HepG2 (cell line): ENCODE data around the gene R3HDM4. TPM values are rescaled to one million over a fixed set of nuclear protein-coding genes. Genes with fewer than 3 reads are reported as not detected.

ENCODE experiments used
- ATAC-seq: fragments of 200-7000 bp; cut with Tn5 transposase; 3 replicates; pipeline ENCODE4 v1.9.1; 2020; ENCODE audit warnings: mild to moderate bottlenecking, moderate library complexity
- BruUV-seq: library from RNA; stranded (reverse); fragments of 400-500 nt; replicated peaks from 2 replicates; lab custom pipeline; 2021; lab: Mats Ljungman, UMichigan
- CTCF ChIA-PET: fragments of 300-600 bp; formaldehyde crosslinking; extraction: SDS; loops from one replicate; lab custom pipeline; 2021; ENCODE audit warnings: low total read pairs, inconsistent platforms, low intra/inter-chr PET ratio; lab: Yijun Ruan, JAX
- POLR2A ChIA-PET: fragments of 350-600 bp; sonication (Branson Sonifier 250); formaldehyde crosslinking; loops from one replicate; lab custom pipeline; 2020; ENCODE audit warnings: antibody characterized with exemption, inconsistent platforms; lab: Yijun Ruan, JAX
- DNase-seq: peaks from one replicate; pipeline ENCODE4 v3.0.0-alpha.2; 2015; ENCODE audit warnings: low spot score
- FAIRE-seq: peaks from 3 replicates; lab custom pipeline; 2011; peaks lifted over from hg19 to GRCh38; lab: Jason Lieb, UNC
- H2AFZ ChIP-seq: one replicate; pipeline ENCODE4 v1.6.1; 2011; ENCODE audit warnings: low read length, inconsistent platforms
- H3K27ac ChIP-seq: fragments of 300-600 bp; 3 replicates; pipeline ENCODE4 v1.8.0; 2011; ENCODE audit warnings: mixed run types, mild to moderate bottlenecking, mixed read lengths, low read length, inconsistent platforms; ENCODE audit not compliant: insufficient read depth; ENCODE audit errors: extremely low read length
- H3K27me3 ChIP-seq, 2 experiments: fragments of 200-600 bp in 1 of 2; 2 replicates in 1 of 2; 3 replicates in 1 of 2; pipeline versions ENCODE4 v1.6.0 to v1.8.0; 2011; ENCODE audit warnings: low read length in 2 of 2, mild to moderate bottlenecking in 2 of 2, moderate library complexity in 2 of 2, inconsistent platforms in 1 of 2; ENCODE audit not compliant: insufficient read depth in 2 of 2, control insufficient read depth in 1 of 2
- H3K36me3 ChIP-seq, 2 experiments: fragments of 200-600 bp in 1 of 2; replicated peaks in 1 of 2; 2 replicates in 1 of 2; 3 replicates in 1 of 2; pipeline versions ENCODE4 v1.5.1 to v1.8.0; 2011; ENCODE audit warnings: low read length in 2 of 2, inconsistent platforms in 1 of 2; ENCODE audit not compliant: insufficient read depth in 2 of 2, control insufficient read depth in 1 of 2
- H3K4me1 ChIP-seq: 2 replicates; pipeline ENCODE4 v1.5.1; 2012; ENCODE audit warnings: low read length, inconsistent platforms; ENCODE audit not compliant: insufficient read depth
- H3K4me2 ChIP-seq: 2 replicates; pipeline ENCODE4 v1.6.0; 2011; ENCODE audit warnings: low read depth, low read length, inconsistent platforms
- H3K4me3 ChIP-seq, 3 experiments: fragments of 200-600 bp in 1 of 3; sonication (generic), shearing (Covaris generic) in 1 of 3; replicated peaks in 1 of 3; 2 replicates each; pipeline ENCODE4 v1.5.1; 2011 to 2016; ENCODE audit warnings: low read length in 3 of 3, inconsistent platforms in 2 of 3, low read depth in 2 of 3, mild to moderate bottlenecking in 2 of 3, control low read depth in 1 of 3, mixed read lengths in 1 of 3; ENCODE audit not compliant: insufficient read depth in 1 of 3
- H3K79me2 ChIP-seq: one replicate; pipeline ENCODE4 v1.6.1; 2011; ENCODE audit warnings: low read length, inconsistent platforms; ENCODE audit not compliant: insufficient read depth
- H3K9ac ChIP-seq: 2 replicates; pipeline ENCODE4 v1.6.0; 2011; ENCODE audit warnings: mild to moderate bottlenecking, low read depth, low read length, inconsistent platforms; ENCODE audit not compliant: insufficient read depth
- H3K9me3 ChIP-seq: 2 replicates; pipeline ENCODE4 v1.5.1; 2012; ENCODE audit warnings: mild to moderate bottlenecking, low read length
- H4K20me1 ChIP-seq: 2 replicates; pipeline ENCODE4 v1.6.0; 2011; ENCODE audit warnings: inconsistent platforms, mild to moderate bottlenecking, low read length, moderate library complexity; ENCODE audit not compliant: insufficient read depth
- CREB1 ChIP-seq, 2 experiments: fragments of 450-650 bp in 1 of 2; IDR thresholded peaks; 2 replicates each; pipeline ENCODE4 v1.6.1; 2016 to 2017; ENCODE audit warnings: control low read depth in 1 of 2, mild to moderate bottlenecking in 1 of 2, missing compliant biosample characterization in 1 of 2, missing genetic modification characterization in 1 of 2
- FLYWCH1 ChIP-seq: sonication (generic); formaldehyde crosslinking; IDR thresholded peaks from 2 replicates; pipeline ENCODE4 v1.8.1; 2023; ENCODE audit warnings: mild to moderate bottlenecking, missing genetic modification reagents
- MTF1 ChIP-seq: sonication (generic); formaldehyde crosslinking; IDR thresholded peaks from 2 replicates; pipeline ENCODE4 v1.5.0; 2020; ENCODE audit warnings: missing genetic modification reagents
- NFYC ChIP-seq: IDR thresholded peaks from 2 replicates; pipeline ENCODE4 v1.6.1; 2016; ENCODE audit warnings: missing genetic modification reagents, missing compliant biosample characterization
- PCBP2 ChIP-seq: fragments of 200-400 bp; formaldehyde crosslinking; optimal IDR thresholded peaks from 2 replicates; pipeline ENCODE3; 2018; ENCODE audit warnings: low read length, low read depth; ENCODE audit not compliant: poor library complexity, severe bottlenecking
- SAFB2 ChIP-seq: sonication (generic); formaldehyde crosslinking; IDR thresholded peaks from 2 replicates; pipeline ENCODE4 v1.5.1; 2020; ENCODE audit warnings: missing genetic modification reagents, low read depth, mild to moderate bottlenecking, borderline replicate concordance
- SKI ChIP-seq: fragments of 450-650 bp; IDR thresholded peaks from one replicate; pipeline ENCODE4 v1.6.1; 2018; ENCODE audit warnings: mild to moderate bottlenecking; ENCODE audit not compliant: partially characterized antibody
- ZNF34 ChIP-seq: sonication (generic); formaldehyde crosslinking; IDR thresholded peaks from 2 replicates; pipeline ENCODE4 v1.4.0; 2020; ENCODE audit warnings: mild to moderate bottlenecking, missing genetic modification reagents, borderline replicate concordance
- WGBS: methylation state at CpG from one replicate; pipeline ENCODE4 v1.1.6; 2017; ENCODE audit warnings: low lambda C conversion rate; 5-methylcytosine and 5-hydroxymethylcytosine counted together
- in situ Hi-C: cut with HindIII; loops from 2 replicates; pipeline ENCODE4 v1.10.0; 2017; ENCODE audit warnings: low pct_unique_long_range_greater_than_20kb; ENCODE audit not compliant: extremely low pct_ligation_motif_present
- intact Hi-C: fragments of 100-400 bp; cut with micrococcal nuclease; formaldehyde crosslinking; loops from one replicate; pipeline ENCODE4 v1.10.0; 2022; ENCODE audit not compliant: unreplicated experiment
- polyA plus RNA-seq, 8 experiments: library from polyadenylated mRNA; depleted of rRNA in 3 of 8; stranded (reverse) in 7 of 8; unstranded in 1 of 8; fragments of >200 nt; fragmentation: Illumina TruSeq in 4 of 8; extraction: Trizol in 4 of 8; gene quantifications; 2 replicates each; pipeline versions ENCODE4 v1.2.1 to v1.2.3, GENCODE V29; 2011 to 2016; ENCODE audit warnings: low read depth in 4 of 8, missing spikeins in 1 of 8, mixed read lengths in 1 of 8; ENCODE audit not compliant: insufficient read depth in 1 of 8
- total RNA-seq, 5 experiments: library from RNA; depleted of rRNA; stranded (reverse); fragments of >200 nt; fragmentation: Illumina TruSeq; extraction: Trizol; gene quantifications; 2 replicates each; pipeline ENCODE4 v1.2.3, GENCODE V29; 2016; ENCODE audit warnings: low read depth in 1 of 5
- TF ChIP-seq, protein P1 (sequence below): sonication (generic); formaldehyde crosslinking; IDR thresholded peaks from 2 replicates; pipeline ENCODE4 v1.4.0; 2020; ENCODE audit warnings: missing genetic modification reagents
- TF ChIP-seq, protein P2 (sequence below): IDR thresholded peaks from 2 replicates; pipeline ENCODE4 v1.6.1; 2016; ENCODE audit warnings: low read depth, control low read depth
- TF ChIP-seq, protein P3 (sequence below): sonication (generic); formaldehyde crosslinking; IDR thresholded peaks from 2 replicates; pipeline ENCODE4 v1.4.0; 2020; ENCODE audit warnings: missing genetic modification reagents
- TF ChIP-seq, protein P4 (sequence below): sonication (generic); formaldehyde crosslinking; IDR thresholded peaks from 2 replicates; pipeline ENCODE4 v1.5.0; 2020; ENCODE audit warnings: mild to moderate bottlenecking, missing genetic modification reagents

R3HDM4 gene
- total and polyA plus RNA-seq, 2 of the 13 experiments (the other 11 are each of a cell fraction or from before 2014, with no cell fraction given): 26.2 to 26.9 TPM

DNA sequence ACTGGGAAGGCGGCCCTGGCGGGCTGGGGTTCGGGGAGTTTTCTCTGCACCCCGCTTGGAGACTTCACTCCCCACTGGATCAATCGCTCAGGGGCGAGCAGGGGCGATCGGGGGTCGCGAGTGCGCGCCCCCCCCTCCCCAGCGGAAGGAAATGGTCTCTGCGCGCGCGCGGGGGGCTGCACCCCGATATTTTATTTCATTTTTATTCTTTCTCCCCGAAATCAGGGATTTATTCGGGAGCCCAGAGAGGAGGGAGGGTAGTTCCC is 13.2 kb upstream of the R3HDM4 start (continued):
- no peak for TF ChIP-seq SAFB2 (CRISPR knock-in tag)
- TF ChIP-seq, protein P1, sequence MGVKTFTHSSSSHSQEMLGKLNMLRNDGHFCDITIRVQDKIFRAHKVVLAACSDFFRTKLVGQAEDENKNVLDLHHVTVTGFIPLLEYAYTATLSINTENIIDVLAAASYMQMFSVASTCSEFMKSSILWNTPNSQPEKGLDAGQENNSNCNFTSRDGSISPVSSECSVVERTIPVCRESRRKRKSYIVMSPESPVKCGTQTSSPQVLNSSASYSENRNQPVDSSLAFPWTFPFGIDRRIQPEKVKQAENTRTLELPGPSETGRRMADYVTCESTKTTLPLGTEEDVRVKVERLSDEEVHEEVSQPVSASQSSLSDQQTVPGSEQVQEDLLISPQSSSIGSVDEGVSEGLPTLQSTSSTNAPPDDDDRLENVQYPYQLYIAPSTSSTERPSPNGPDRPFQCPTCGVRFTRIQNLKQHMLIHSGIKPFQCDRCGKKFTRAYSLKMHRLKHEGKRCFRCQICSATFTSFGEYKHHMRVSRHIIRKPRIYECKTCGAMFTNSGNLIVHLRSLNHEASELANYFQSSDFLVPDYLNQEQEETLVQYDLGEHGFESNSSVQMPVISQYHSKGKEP: no peak
- no peak for TF ChIP-seq ZNF34
- no peak for TF ChIP-seq PCBP2

DNA sequence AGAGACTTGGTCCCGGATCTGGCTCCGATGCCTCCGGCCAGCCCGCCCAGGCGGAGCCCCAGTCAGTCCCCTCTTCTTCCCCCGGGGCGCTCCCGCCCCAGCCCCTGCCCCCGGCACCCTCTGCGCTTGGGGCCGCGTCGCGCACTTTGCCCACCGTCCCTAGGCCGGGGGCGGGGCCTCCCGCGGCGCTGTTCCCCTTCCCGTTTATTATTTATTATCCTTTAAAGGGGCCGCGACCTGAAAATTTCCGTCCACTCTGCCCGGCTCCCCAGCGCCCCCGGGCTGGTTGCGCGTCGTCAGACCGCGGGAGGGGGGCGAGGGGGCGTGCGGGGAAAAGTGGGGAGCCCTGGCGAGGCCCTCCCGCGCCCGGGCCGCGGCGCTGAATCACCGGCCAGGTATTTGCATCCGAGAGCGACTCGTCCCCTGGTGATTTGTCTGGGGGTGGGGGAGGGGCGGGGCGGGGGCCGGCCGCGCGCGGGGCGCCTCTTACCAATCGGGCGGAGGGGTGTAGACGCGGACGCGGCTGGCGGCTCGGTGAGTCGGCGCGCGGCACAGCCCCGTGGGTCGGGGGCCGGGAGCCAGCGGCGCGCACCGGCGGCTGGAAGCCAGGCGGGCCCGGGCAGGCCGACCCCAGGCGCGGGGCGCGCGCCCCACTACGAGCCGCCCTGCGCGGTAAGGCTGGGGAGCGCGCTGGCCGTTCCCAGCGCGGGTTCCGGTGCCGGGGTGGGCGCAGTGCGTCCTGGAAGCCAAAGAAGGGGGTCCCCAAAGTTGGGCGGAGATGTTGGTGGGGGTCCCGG is 12.7 kb upstream of the R3HDM4 start, which contains the start of gene ARID3A:
Gene ARID3A, plus strand, starts transcription at position 510 of the 797 bp plus-strand sequence. CDS start 3,494 bp downstream, outside the sequence.
- ChIA-PET POLR2A (interaction anchor here (0.9 to 4.6 kb wide), 7 partner anchors 9 to 57 kb away, joined by 3 to 61 read pairs (median 6); partner anchors contain the start of gene WDR18), CTCF (interaction anchor here (3.5 kb wide), 1 partner anchor 57 kb away, joined by 14 read pairs; the partner anchor contains the start of gene WDR18)
- Histone ChIP-seq H3K79me2 (peaks cover 49% of the 10 kb centered on the region), H4K20me1 (peaks cover 10% of the 10 kb centered on the region; the same call in 1 of the 2 replicates), H3K4me3 (peak within 1 kb of the TSS; percentile 88 to 98 (median 96)), H3K36me3 (peaks cover 2 to 17% of the 10 kb centered on the region in 2 experiments; a peak in 4 of 5 replicates), H3K27me3 (no peaks in the 10 kb centered on the region), H3K9ac (peak within 1 kb of the TSS; percentile 98), H3K9me3 (no peaks in the 10 kb centered on the region), H2AFZ (no peak within 1 kb of the TSS), H3K27ac (peak within 1 kb of the TSS; percentile 92), H3K4me1 (peaks cover 45% of the 10 kb centered on the region), H3K4me2 (peak within 1 kb of the TSS; percentile 85)
- in situ Hi-C loops (loop anchor here (5.0 kb wide), 1 partner anchor 37 kb away; no protein-coding TSS in a partner anchor), intact Hi-C loops (loop anchor here (10.0 kb wide), 1 partner anchor 261 kb away; the partner anchor contains the start of gene RNF126)
- ATAC-seq: peak; percentile 63
- no peak for FAIRE-seq
- DNase-seq: peak; percentile 82
- 0% methylated on average over 15 of the region's 97 CpGs for WGBS
- BruUV-seq: no TSS peak
- TF ChIP-seq, protein P2, sequence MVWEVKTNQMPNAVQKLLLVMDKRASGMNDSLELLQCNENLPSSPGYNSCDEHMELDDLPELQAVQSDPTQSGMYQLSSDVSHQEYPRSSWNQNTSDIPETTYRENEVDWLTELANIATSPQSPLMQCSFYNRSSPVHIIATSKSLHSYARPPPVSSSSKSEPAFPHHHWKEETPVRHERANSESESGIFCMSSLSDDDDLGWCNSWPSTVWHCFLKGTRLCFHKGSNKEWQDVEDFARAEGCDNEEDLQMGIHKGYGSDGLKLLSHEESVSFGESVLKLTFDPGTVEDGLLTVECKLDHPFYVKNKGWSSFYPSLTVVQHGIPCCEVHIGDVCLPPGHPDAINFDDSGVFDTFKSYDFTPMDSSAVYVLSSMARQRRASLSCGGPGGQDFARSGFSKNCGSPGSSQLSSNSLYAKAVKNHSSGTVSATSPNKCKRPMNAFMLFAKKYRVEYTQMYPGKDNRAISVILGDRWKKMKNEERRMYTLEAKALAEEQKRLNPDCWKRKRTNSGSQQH (CRISPR knock-in tag): no peak
- TF ChIP-seq FLYWCH1 (CRISPR knock-in tag) (no peak), NFYC (CRISPR knock-in tag) (no peak), SKI (no peak), CREB1 (IDR thresholded peaks at IDR 0.05) (peak; percentile 38; the same call in 1 of the 2 replicates), CREB1 (CRISPR knock-in tag; IDR thresholded peaks at IDR 0.05) (no peak), MTF1 (CRISPR knock-in tag) (no peak)
- TF ChIP-seq, protein P3, sequence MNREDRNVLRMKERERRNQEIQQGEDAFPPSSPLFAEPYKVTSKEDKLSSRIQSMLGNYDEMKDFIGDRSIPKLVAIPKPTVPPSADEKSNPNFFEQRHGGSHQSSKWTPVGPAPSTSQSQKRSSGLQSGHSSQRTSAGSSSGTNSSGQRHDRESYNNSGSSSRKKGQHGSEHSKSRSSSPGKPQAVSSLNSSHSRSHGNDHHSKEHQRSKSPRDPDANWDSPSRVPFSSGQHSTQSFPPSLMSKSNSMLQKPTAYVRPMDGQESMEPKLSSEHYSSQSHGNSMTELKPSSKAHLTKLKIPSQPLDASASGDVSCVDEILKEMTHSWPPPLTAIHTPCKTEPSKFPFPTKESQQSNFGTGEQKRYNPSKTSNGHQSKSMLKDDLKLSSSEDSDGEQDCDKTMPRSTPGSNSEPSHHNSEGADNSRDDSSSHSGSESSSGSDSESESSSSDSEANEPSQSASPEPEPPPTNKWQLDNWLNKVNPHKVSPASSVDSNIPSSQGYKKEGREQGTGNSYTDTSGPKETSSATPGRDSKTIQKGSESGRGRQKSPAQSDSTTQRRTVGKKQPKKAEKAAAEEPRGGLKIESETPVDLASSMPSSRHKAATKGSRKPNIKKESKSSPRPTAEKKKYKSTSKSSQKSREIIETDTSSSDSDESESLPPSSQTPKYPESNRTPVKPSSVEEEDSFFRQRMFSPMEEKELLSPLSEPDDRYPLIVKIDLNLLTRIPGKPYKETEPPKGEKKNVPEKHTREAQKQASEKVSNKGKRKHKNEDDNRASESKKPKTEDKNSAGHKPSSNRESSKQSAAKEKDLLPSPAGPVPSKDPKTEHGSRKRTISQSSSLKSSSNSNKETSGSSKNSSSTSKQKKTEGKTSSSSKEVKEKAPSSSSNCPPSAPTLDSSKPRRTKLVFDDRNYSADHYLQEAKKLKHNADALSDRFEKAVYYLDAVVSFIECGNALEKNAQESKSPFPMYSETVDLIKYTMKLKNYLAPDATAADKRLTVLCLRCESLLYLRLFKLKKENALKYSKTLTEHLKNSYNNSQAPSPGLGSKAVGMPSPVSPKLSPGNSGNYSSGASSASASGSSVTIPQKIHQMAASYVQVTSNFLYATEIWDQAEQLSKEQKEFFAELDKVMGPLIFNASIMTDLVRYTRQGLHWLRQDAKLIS (CRISPR knock-in tag): no peak
- TF ChIP-seq, protein P4, sequence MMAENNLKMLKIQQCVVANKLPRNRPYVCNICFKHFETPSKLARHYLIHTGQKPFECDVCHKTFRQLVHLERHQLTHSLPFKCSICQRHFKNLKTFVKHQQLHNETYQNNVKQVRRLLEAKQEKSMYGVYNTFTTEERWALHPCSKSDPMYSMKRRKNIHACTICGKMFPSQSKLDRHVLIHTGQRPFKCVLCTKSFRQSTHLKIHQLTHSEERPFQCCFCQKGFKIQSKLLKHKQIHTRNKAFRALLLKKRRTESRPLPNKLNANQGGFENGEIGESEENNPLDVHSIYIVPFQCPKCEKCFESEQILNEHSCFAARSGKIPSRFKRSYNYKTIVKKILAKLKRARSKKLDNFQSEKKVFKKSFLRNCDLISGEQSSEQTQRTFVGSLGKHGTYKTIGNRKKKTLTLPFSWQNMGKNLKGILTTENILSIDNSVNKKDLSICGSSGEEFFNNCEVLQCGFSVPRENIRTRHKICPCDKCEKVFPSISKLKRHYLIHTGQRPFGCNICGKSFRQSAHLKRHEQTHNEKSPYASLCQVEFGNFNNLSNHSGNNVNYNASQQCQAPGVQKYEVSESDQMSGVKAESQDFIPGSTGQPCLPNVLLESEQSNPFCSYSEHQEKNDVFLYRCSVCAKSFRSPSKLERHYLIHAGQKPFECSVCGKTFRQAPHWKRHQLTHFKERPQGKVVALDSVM: peak; percentile 5; the same call in 1 of the 2 replicates
